IPS-18a (cell line): Measurements from ENCODE around the gene STAB2.

ENCODE experiments used
- H3K27ac ChIP-seq: one replicate; pipeline ENCODE4 v1.5.1; 2013; ENCODE audit warnings: low read length
- H3K27me3 ChIP-seq: one replicate; pipeline ENCODE4 v1.6.1; 2013; ENCODE audit warnings: mild to moderate bottlenecking, low read length; ENCODE audit not compliant: control insufficient read depth, insufficient read depth
- H3K36me3 ChIP-seq: one replicate; pipeline ENCODE4 v1.6.1; 2013; ENCODE audit warnings: low read depth, low read length; ENCODE audit not compliant: control insufficient read depth
- H3K4me1 ChIP-seq: one replicate; pipeline ENCODE4 v1.6.1; 2013; ENCODE audit warnings: low read depth, low read length; ENCODE audit not compliant: control insufficient read depth
- H3K4me3 ChIP-seq: one replicate; pipeline ENCODE4 v1.5.1; 2013; ENCODE audit warnings: low read length
- H3K9ac ChIP-seq: one replicate; pipeline ENCODE4 v1.6.1; 2013; ENCODE audit warnings: mild to moderate bottlenecking, low read length, moderate library complexity
- H3K9me3 ChIP-seq: one replicate; pipeline ENCODE4 v1.6.1; 2013; ENCODE audit warnings: low read depth, low read length; ENCODE audit not compliant: control insufficient read depth

STAB2 gene

GRCh38 chr12:103791350-103791920, 204.4 kb downstream of the STAB2 start:
- Histone ChIP-seq H3K36me3 (peaks cover 24% of the 10 kb centered on the region), H3K9me3 (no peaks in the 10 kb centered on the region), H3K9ac (no peak overlapping the region), H3K27me3 (no peaks in the 10 kb centered on the region), H3K4me3 (no peak overlapping the region), H3K4me1 (no peaks in the 10 kb centered on the region), H3K27ac (no peak overlapping the region)

DNA sequence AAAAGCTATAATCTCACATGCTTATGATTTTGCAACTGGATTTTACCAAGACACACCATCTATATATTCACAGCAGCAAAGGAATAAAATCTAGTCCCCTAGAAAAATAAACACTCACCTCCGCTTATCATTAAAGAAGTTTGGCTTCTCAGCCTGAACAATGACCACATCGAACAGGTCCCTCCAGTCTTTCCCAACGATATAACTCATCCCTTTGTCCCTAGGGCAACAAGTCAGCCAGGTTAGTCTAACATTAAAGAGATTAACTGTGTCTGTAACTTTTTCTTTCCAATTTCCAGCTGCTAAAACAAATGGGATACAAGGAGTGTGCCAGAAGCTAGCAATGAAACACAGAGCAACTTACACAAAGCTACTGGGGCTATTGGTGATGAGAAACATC, 206.0 kb downstream of the STAB2 start:
- Histone ChIP-seq H3K27ac (no peak overlapping the region), H3K9ac (no peak overlapping the region), H3K4me1 (no peaks in the 10 kb centered on the region), H3K4me3 (no peak overlapping the region), H3K36me3 (peaks cover 28% of the 10 kb centered on the region), H3K9me3 (no peaks in the 10 kb centered on the region), H3K27me3 (no peaks in the 10 kb centered on the region)

DNA sequence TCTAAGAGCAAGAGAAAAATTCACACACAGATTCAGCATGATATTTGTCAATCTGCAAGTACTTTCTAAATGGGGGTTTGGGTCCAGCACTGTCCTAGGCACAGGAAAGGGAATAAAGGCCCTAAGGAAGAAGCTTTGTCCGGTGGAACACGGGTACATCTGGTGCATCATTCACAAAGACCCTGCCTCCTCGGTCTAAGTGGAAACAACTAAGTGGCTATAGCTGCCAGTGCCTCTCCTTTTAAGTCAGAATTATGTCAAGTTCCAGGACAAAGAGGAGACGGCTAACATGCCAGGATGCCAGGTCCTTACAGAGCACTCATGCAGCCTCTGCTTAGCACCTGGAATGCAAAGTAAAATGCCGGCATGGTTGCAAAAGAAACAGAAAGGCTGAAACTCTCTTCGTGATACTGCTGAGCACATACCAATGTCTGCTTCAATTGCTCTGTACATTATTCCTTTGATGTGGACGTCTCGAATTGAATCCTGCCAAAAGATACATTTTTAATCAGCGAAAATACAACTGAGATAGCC, 206.5 kb downstream of the STAB2 start:
- Histone ChIP-seq H3K27me3 (no peaks in the 10 kb centered on the region), H3K4me3 (no peak overlapping the region), H3K4me1 (no peaks in the 10 kb centered on the region), H3K36me3 (peaks cover 31% of the 10 kb centered on the region), H3K27ac (no peak overlapping the region), H3K9ac (no peak overlapping the region), H3K9me3 (no peaks in the 10 kb centered on the region)

DNA sequence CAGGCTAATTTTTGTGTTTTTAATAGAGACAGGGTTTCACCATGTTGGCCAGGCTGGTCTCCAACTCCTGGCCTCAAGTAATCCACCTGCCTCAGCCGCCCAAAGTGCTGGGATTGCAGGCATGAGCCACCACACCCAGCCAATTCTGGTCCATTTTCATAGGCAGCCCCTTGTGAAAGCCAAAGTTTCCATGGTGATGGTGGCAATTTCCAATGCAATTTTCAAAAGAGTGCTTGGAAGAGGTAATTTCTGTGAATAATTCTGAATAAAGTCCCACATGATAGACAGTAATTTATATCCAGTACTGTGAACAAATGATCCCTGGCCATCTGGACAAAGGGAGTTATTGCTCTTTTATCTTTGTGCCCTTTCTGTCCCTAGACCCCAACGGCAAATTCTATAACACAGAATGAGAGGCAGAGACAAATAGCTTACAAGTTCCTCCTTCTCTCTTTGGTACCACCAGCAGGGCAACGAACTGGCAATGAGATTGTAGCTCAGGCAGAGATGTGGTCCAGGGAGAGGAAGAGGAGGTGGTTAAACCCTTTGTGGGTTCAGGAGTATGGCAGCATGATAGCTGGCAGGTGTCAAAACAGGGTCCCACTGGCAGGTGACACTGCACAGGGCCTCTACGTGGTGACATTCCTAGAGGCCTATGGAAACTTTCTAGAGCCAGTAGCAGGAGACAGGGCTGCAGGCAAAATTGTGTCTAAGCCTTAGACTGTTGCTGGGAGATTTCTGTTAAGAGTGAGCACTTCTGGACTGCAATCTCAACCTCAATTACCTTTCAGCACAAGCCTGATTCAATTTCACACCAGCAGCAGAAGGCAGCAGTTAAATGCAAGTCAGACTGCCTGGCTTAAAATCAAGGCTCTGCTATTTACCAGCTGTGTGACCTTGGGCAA, 207.5 kb downstream of the STAB2 start:
- peaks cover 3% of the 10 kb centered on the region for H3K4me1 ChIP-seq
- H3K27me3 ChIP-seq = no peaks in the 10 kb centered on the region
- H3K27ac ChIP-seq = no peak overlapping the region
- H3K36me3 ChIP-seq = peaks cover 31% of the 10 kb centered on the region
- H3K4me3 ChIP-seq = no peak overlapping the region
- no peak overlapping the region for H3K9ac ChIP-seq
- H3K9me3 ChIP-seq = no peaks in the 10 kb centered on the region

DNA sequence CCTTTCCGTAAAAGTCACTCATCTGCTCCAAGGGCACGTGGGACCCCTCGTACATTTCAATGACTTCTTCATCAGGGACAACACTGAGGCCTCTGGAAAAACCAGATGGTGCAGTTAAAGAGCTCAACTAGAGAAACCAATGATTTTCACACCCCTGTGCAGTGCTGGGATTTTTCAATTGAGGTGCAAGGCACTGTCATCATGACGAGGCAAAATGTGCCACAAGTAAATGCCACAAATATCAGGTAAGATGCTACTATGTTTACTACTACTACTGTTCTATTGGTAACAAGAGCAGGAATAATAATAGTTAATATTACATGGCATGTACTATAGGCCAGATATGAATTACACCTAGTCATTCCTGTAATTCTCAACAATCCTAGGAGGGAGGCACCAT, 211.5 kb downstream of the STAB2 start:
- Histone ChIP-seq H3K9me3 (no peaks in the 10 kb centered on the region), H3K27ac (no peak overlapping the region), H3K4me3 (no peak overlapping the region), H3K9ac (no peak overlapping the region), H3K4me1 (peaks cover 9% of the 10 kb centered on the region), H3K36me3 (peaks cover 16% of the 10 kb centered on the region), H3K27me3 (no peaks in the 10 kb centered on the region)

DNA sequence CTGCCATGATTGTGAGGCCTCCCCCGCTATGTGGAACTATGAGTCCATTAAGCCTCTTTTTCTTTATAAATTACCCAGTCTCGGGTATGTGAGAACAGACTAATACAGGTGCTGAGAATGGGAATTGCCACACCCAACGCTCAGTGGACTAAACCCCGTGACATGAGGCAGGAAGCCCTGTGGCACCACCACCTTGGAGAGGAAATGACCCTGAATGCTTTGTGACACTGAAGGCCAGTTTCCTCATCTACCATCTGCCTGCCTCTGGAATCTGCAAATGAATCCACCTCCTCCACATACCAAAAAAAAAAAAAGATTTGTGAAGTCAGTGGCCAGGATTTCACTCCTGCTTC, 212.4 kb downstream of the STAB2 start:
- Histone ChIP-seq H3K4me1 (peaks cover 9% of the 10 kb centered on the region), H3K36me3 (peaks cover 12% of the 10 kb centered on the region), H3K27me3 (no peaks in the 10 kb centered on the region), H3K27ac (no peak overlapping the region), H3K4me3 (no peak overlapping the region), H3K9me3 (no peaks in the 10 kb centered on the region), H3K9ac (no peak overlapping the region)

DNA sequence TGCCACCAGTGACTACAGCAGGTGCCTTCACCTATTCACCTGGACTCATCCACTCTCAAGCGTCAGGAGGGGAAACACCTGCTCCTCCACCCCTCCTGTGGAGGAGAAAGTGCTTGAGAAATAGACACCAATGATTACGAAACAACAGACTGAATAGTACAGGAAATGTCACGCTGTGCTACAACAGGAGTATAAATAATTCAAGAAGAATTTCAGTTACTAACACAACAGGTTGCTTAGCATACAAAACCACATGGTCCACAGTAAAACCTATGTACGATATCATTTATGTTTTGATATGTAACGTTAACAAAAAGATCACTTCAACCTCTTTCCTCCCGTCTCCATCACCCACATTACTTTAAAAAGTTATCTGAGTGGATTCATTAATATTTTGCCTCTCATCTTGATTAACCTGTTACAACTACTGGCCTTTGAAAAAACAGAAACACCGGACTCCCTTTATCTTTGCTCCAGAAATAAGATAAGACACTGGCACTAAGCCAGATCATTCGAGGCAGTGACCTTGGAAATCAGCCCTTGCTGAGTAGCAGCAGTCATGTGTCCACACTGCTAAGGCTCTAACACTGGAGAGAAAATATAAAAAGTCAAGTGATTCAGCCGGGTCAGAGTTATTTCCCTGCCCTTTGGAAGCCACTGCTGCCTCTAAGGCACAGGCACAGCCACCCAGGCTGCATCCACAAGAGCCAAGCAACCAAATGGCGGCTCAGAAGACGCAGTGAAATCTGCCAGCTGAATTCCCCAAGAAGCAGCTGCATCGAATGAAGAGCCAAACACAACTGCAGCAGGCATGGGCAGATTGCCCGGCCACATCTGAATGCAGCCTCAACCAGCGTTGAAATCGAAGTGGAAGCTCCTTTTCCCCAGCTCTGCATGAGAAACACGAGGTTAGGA, 213.0 kb downstream of the STAB2 start:
- Histone ChIP-seq H3K4me3 (no peak overlapping the region), H3K36me3 (peaks cover 10% of the 10 kb centered on the region), H3K9me3 (no peaks in the 10 kb centered on the region), H3K9ac (no peak overlapping the region), H3K27me3 (no peaks in the 10 kb centered on the region), H3K4me1 (peaks cover 9% of the 10 kb centered on the region), H3K27ac (no peak overlapping the region)

DNA sequence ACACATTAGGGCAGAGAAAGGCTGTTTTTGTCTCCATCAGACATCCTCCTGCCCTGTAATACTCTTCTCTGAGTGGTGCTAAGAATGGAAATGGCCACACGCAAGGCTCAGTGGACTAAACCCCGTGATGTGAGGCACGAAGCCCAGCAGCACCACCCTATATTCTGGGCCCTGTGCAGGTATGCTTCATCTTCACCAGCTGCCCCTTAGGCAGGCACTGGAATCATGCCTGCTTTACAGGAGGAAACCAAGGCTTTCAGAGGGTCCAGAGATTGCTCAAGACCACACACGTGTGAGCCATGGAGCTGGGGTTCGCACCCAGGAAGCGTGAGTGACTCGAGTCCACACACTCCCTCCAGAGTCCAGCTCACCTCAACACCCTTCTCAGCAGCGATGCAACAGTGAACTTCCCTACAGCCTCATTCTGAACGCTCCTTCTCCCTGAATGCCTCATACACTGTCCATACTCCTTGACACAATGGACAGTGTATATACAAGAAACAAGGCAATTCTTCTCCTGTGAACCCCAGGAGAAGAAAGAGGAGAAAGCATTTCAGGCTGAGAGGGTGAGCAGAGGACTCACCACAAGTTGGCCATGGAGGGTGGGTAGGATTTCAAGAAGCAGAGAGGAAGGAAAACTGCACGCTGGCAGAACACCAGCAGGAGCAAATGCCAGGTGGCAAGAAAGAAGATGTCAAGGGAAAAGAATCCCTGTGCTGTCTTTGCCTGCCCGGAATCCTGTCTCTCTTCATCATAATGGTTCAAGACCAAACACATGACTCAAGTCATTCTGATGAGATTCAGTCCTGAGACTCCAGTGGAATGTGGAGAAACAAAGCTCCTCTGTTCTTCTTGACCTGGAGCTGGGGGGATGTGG, 214.9 kb downstream of the STAB2 start:
- Histone ChIP-seq H3K27me3 (no peaks in the 10 kb centered on the region), H3K9me3 (no peaks in the 10 kb centered on the region), H3K4me1 (peaks cover 9% of the 10 kb centered on the region), H3K4me3 (no peak overlapping the region), H3K9ac (no peak overlapping the region), H3K27ac (no peak overlapping the region), H3K36me3 (peaks cover 12% of the 10 kb centered on the region)

- H3K9me3 ChIP-seq = no peaks in the 10 kb centered on the region
- H3K9ac ChIP-seq = no peak overlapping the region
- H3K27ac ChIP-seq = no peak overlapping the region
- peaks cover 12% of the 10 kb centered on the region for H3K36me3 ChIP-seq
- H3K4me1 ChIP-seq = peaks cover 9% of the 10 kb centered on the region
- no peaks in the 10 kb centered on the region for H3K27me3 ChIP-seq
- H3K4me3 ChIP-seq = no peak overlapping the region
These were observed 215.5 kb downstream of the STAB2 start for GRCh38 chr12:103802586-103802886.

DNA sequence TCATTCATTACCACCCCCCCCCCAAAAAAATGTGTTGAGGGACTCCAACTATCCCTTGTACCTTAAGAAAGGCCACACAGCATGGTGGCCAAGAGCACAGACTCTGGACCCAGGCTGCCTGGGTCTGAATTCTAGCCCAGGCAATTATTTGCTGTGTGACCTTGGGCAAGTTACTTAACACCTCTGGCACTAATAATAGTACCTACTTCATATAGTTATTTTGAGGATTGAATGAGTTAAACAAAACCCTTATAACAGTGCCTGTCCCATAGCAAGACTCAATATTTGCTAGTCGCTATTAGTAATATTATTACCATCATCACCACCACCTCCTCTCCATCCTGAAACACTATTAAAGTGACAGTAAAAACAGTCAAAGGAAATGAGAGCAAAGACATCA, 216.8 kb downstream of the STAB2 start:
- Histone ChIP-seq H3K27ac (no peak overlapping the region), H3K36me3 (peaks cover 9% of the 10 kb centered on the region), H3K9me3 (no peaks in the 10 kb centered on the region), H3K27me3 (no peaks in the 10 kb centered on the region), H3K4me3 (no peak overlapping the region), H3K9ac (no peak overlapping the region), H3K4me1 (peaks cover 9% of the 10 kb centered on the region)
